ENCODE measurements around the gene ADARB2.

The ADARB2 gene

GRCh38 chr10:1729751-1730150 lies 7.6 kb downstream of the ADARB2 start:
- DNase-seq (ENCODE audit: low read depth) = no peak
- no peak for TF ChIP-seq CTCF (conservative IDR thresholded peaks at IDR 0.05; ENCODE audit: control insufficient read depth, insufficient read depth, low read depth, low read length)
- H3K4me3 ChIP-seq (ENCODE audit: control insufficient read depth, low read depth, low read length) = no peak overlapping the region

GRCh38 chr10:1726861-1727260 lies 10.5 kb downstream of the ADARB2 start:
- TF ChIP-seq CTCF (conservative IDR thresholded peaks at IDR 0.05; ENCODE audit: control insufficient read depth, insufficient read depth, low read depth, low read length) = no peak

GRCh38 chr10:1724921-1725488 lies 12.3 kb downstream of the ADARB2 start:
- DNase-seq (ENCODE audit: low read depth) = no peak

More at GRCh38 chr10:1726861-1727260, 10.5 kb downstream of the ADARB2 start:
- no peak for DNase-seq (ENCODE audit: low read depth)
- H3K4me3 ChIP-seq (ENCODE audit: control insufficient read depth, low read depth, low read length) = no peak overlapping the region

GRCh38 chr10:1716839-1717238 lies 20.5 kb downstream of the ADARB2 start:
- no peak for TF ChIP-seq CTCF (conservative IDR thresholded peaks at IDR 0.05; ENCODE audit: control insufficient read depth, insufficient read depth, low read depth, low read length)
- no peak for DNase-seq (ENCODE audit: low read depth)

More at GRCh38 chr10:1724921-1725488, 12.3 kb downstream of the ADARB2 start:
- H3K4me3 ChIP-seq (ENCODE audit: control insufficient read depth, low read depth, low read length) = no peak overlapping the region
- TF ChIP-seq CTCF (conservative IDR thresholded peaks at IDR 0.05; ENCODE audit: control insufficient read depth, insufficient read depth, low read depth, low read length) = no peak

GRCh38 chr10:1715821-1716220 lies 21.5 kb downstream of the ADARB2 start:
- TF ChIP-seq CTCF (conservative IDR thresholded peaks at IDR 0.05; ENCODE audit: control insufficient read depth, insufficient read depth, low read depth, low read length) = no peak
- no peak overlapping the region for H3K4me3 ChIP-seq (ENCODE audit: control insufficient read depth, low read depth, low read length)
- DNase-seq (ENCODE audit: low read depth) = no peak

More at GRCh38 chr10:1716839-1717238, 20.5 kb downstream of the ADARB2 start:
- H3K4me3 ChIP-seq (ENCODE audit: control insufficient read depth, low read depth, low read length) = no peak overlapping the region

- no peak for TF ChIP-seq CTCF (conservative IDR thresholded peaks at IDR 0.05; ENCODE audit: control insufficient read depth, insufficient read depth, low read depth, low read length)
- H3K4me3 ChIP-seq (ENCODE audit: control insufficient read depth, low read depth, low read length) = no peak overlapping the region
- no peak for DNase-seq (ENCODE audit: low read depth)
These were observed 24.2 kb downstream of the ADARB2 start for GRCh38 chr10:1712944-1713671.

Data from fibroblast of mammary gland (primary cell).